Measurements from ENCODE around the gene CFAP410.
"Not testable (repeated sequence)": the region's sequence is repeated elsewhere in the genome, so short reads cannot be mapped to it uniquely, and the experiment has no call there.

Gene CFAP410

GRCh38 chr21:44368711-44369446 is 29.7 kb upstream of the CFAP410 start:
- peak; percentile 53 for DNase-seq (ENCODE audit: low spot score)

GRCh38 chr21:44366586-44367211 is 27.5 kb upstream of the CFAP410 start:
- peak; percentile 63 for DNase-seq (ENCODE audit: low spot score)

- peak; percentile 44 for DNase-seq (ENCODE audit: low spot score)
These were observed 26.9 kb upstream of the CFAP410 start for GRCh38 chr21:44365967-44366585.

- peak; percentile 47 for DNase-seq (ENCODE audit: low spot score)
These were observed 26.2 kb upstream of the CFAP410 start for GRCh38 chr21:44365251-44365966.

- DNase-seq (ENCODE audit: low spot score) = peak; percentile 40
These were observed 25.2 kb upstream of the CFAP410 start for GRCh38 chr21:44364151-44365053.

- no peak for DNase-seq (ENCODE audit: low spot score)
These were observed 24.1 kb upstream of the CFAP410 start for GRCh38 chr21:44363278-44363677.

- not testable (repeated sequence) for DNase-seq (ENCODE audit: low spot score)
These were observed 22.7 kb upstream of the CFAP410 start for GRCh38 chr21:44361903-44362302.

- DNase-seq (ENCODE audit: low spot score) = no peak
These were observed 21.0 kb upstream of the CFAP410 start for GRCh38 chr21:44360159-44360558.

- DNase-seq (ENCODE audit: low spot score) = no peak
These were observed 20.2 kb upstream of the CFAP410 start for GRCh38 chr21:44359396-44359795.

- DNase-seq (ENCODE audit: low spot score) = no peak
These were observed 18.1 kb upstream of the CFAP410 start for GRCh38 chr21:44357064-44357837.

GRCh38 chr21:44356636-44357035 is 17.4 kb upstream of the CFAP410 start:
- no peak for DNase-seq (ENCODE audit: low spot score)

GRCh38 chr21:44356160-44356559 is 17.0 kb upstream of the CFAP410 start:
- DNase-seq (ENCODE audit: low spot score) = no peak

- DNase-seq (ENCODE audit: low spot score) = no peak
These were observed 15.9 kb upstream of the CFAP410 start for GRCh38 chr21:44354775-44355771.

- no peak for DNase-seq (ENCODE audit: low spot score)
These were observed 14.8 kb upstream of the CFAP410 start for GRCh38 chr21:44354001-44354405.

- no peak for DNase-seq (ENCODE audit: low spot score)
These were observed 14.2 kb upstream of the CFAP410 start, which contains the start of gene TRPM2 for GRCh38 chr21:44353191-44353970. TSS of gene TRPM2 (plus strand) at chr21:44353621. CDS start at chr21:44353701, 80 bp downstream.

GRCh38 chr21:44352253-44352860 is 13.2 kb upstream of the CFAP410 start:
- DNase-seq (ENCODE audit: low spot score) = no peak

GRCh38 chr21:44351535-44352252 is 12.5 kb upstream of the CFAP410 start:
- DNase-seq (ENCODE audit: low spot score) = no peak
